HG03045 (cell line): Measurements from ENCODE around the gene SGSH.
"Not testable (repeated sequence)": the region's sequence is repeated elsewhere in the genome, so short reads cannot be mapped to it uniquely, and the experiment has no call there.

ENCODE experiments used
- ATAC-seq: cut with Tn5 transposase; IDR thresholded peaks from one replicate; pipeline ENCODE4 v1.9.1; 2021; ENCODE audit warnings: mild to moderate bottlenecking, moderate library complexity; ENCODE audit not compliant: unreplicated experiment

The SGSH gene

GRCh38 chr17:80254396-80255251, 34.5 kb upstream of the SGSH start:
- no peak for ATAC-seq

- ATAC-seq, result no peak
Observed at GRCh38 chr17:80253631-80254395, 33.7 kb upstream of the SGSH start.

GRCh38 chr17:80252871-80253270, 32.7 kb upstream of the SGSH start:
- ATAC-seq, result no peak

GRCh38 chr17:80251966-80252365, 31.8 kb upstream of the SGSH start:
- ATAC-seq, result no peak

GRCh38 chr17:80248894-80249710, 29.0 kb upstream of the SGSH start:
- no peak for ATAC-seq

- no peak for ATAC-seq
Observed at GRCh38 chr17:80248001-80248893, 28.1 kb upstream of the SGSH start.

GRCh38 chr17:80247561-80247960, 27.4 kb upstream of the SGSH start:
- no peak for ATAC-seq

GRCh38 chr17:80246726-80247125, 26.6 kb upstream of the SGSH start:
- no peak for ATAC-seq

GRCh38 chr17:80246266-80246681, 26.1 kb upstream of the SGSH start:
- no peak for ATAC-seq

- no peak for ATAC-seq
Observed at GRCh38 chr17:80245566-80246265, 25.6 kb upstream of the SGSH start.

- ATAC-seq, result no peak
Observed at GRCh38 chr17:80244871-80245509, 24.9 kb upstream of the SGSH start.

GRCh38 chr17:80244448-80244847, 24.3 kb upstream of the SGSH start:
- not testable (repeated sequence) for ATAC-seq

- no peak for ATAC-seq
Observed at GRCh38 chr17:80243526-80244433, 23.6 kb upstream of the SGSH start.

- ATAC-seq, result no peak
Observed at GRCh38 chr17:80242505-80242904, 22.4 kb upstream of the SGSH start.

GRCh38 chr17:80237386-80237785, 17.3 kb upstream of the SGSH start:
- ATAC-seq, result no peak

GRCh38 chr17:80236911-80237310, 16.8 kb upstream of the SGSH start:
- ATAC-seq, result no peak

GRCh38 chr17:80233202-80233601, 13.1 kb upstream of the SGSH start:
- ATAC-seq, result no peak

- ATAC-seq, result no peak
Observed at GRCh38 chr17:80232438-80232837, 12.3 kb upstream of the SGSH start.
